Ramos (cell line): ENCODE measurements around the gene SGMS1.
"Not testable (repeated sequence)": the region's sequence is repeated elsewhere in the genome, so short reads cannot be mapped to it uniquely, and the experiment has no call there.

ENCODE experiments used
- in situ Hi-C: fragments of 300-500 bp; cut with MboI; formaldehyde crosslinking; loops from one replicate; pipeline ENCODE4 v1.14.3; 2022; ENCODE audit warnings: low sequenced_read_pairs; ENCODE audit not compliant: unreplicated experiment

Gene SGMS1

GRCh38 chr10:50477287-50478203 lies 146.2 kb downstream of the SGMS1 start:
- in situ Hi-C loops, result no loop called here

- in situ Hi-C loops, result no loop called here
Measured at GRCh38 chr10:50473756-50474155, 150.0 kb downstream of the SGMS1 start.

GRCh38 chr10:50472914-50473313 lies 150.8 kb downstream of the SGMS1 start:
- in situ Hi-C loops, result no loop called here

- in situ Hi-C loops, result no loop called here
Measured at GRCh38 chr10:50471583-50471975, 152.2 kb downstream of the SGMS1 start.

GRCh38 chr10:50470798-50471582 lies 152.8 kb downstream of the SGMS1 start:
- in situ Hi-C loops, result no loop called here

GRCh38 chr10:50470345-50470744 lies 153.4 kb downstream of the SGMS1 start:
- in situ Hi-C loops, result no loop called here

- in situ Hi-C loops, result no loop called here
Measured at GRCh38 chr10:50469778-50470193, 154.0 kb downstream of the SGMS1 start.

- in situ Hi-C loops, result no loop called here
Measured at GRCh38 chr10:50469288-50469687, 154.5 kb downstream of the SGMS1 start.

- in situ Hi-C loops, result no loop called here
Measured at GRCh38 chr10:50467209-50467608, 156.5 kb downstream of the SGMS1 start.

- in situ Hi-C loops, result no loop called here
Measured at GRCh38 chr10:50464004-50464409, 159.7 kb downstream of the SGMS1 start.

- in situ Hi-C loops, result no loop called here
Measured at GRCh38 chr10:50461834-50462233, 161.9 kb downstream of the SGMS1 start.

- in situ Hi-C loops, result no loop called here
Measured at GRCh38 chr10:50461123-50461522, 162.6 kb downstream of the SGMS1 start.

- in situ Hi-C loops, result no loop called here
Measured at GRCh38 chr10:50456719-50457118, 167.0 kb downstream of the SGMS1 start.

- in situ Hi-C loops, result no loop called here
Measured at GRCh38 chr10:50453940-50454339, 169.8 kb downstream of the SGMS1 start.

- in situ Hi-C loops, result no loop called here
Measured at GRCh38 chr10:50452603-50453002, 171.2 kb downstream of the SGMS1 start.

- in situ Hi-C loops, result no loop called here
Measured at GRCh38 chr10:50447691-50448090, 176.1 kb downstream of the SGMS1 start.

GRCh38 chr10:50445777-50446176 lies 178.0 kb downstream of the SGMS1 start:
- in situ Hi-C loops, result not testable (repeated sequence)

GRCh38 chr10:50440489-50440888 lies 183.3 kb downstream of the SGMS1 start:
- in situ Hi-C loops, result no loop called here

GRCh38 chr10:50439806-50440205 lies 183.9 kb downstream of the SGMS1 start:
- in situ Hi-C loops, result no loop called here

- in situ Hi-C loops, result no loop called here
Measured at GRCh38 chr10:50439187-50439586, 184.6 kb downstream of the SGMS1 start.
